Chondrocyte (in vitro differentiated cells): ENCODE results near the gene LENG1. TPM values are rescaled to one million over a fixed set of nuclear protein-coding genes. Genes with fewer than 3 reads are reported as not detected.

Source experiments
- DNase-seq: peaks from one replicate; pipeline ENCODE4 v3.0.0; 2021; ENCODE audit warnings: mixed read lengths, low spot score
- H3K27ac Mint-ChIP-seq: one replicate; pipeline ENCODE4 v1.8.0; 2021; ENCODE audit warnings: mild to moderate bottlenecking, moderate library complexity, mixed read lengths; ENCODE audit not compliant: unreplicated experiment
- H3K27me3 Mint-ChIP-seq: 2 replicates; pipeline ENCODE4 v1.8.0; 2021; ENCODE audit warnings: low read depth, mixed read lengths
- H3K36me3 Mint-ChIP-seq: 2 replicates; pipeline ENCODE4 v1.8.0; 2021; ENCODE audit warnings: low read depth, mixed read lengths
- H3K4me1 Mint-ChIP-seq: 2 replicates; pipeline ENCODE4 v1.8.0; 2021; ENCODE audit warnings: low read depth, mild to moderate bottlenecking, mixed read lengths
- H3K4me3 Mint-ChIP-seq: one replicate; pipeline ENCODE4 v1.8.0; 2021; ENCODE audit warnings: mild to moderate bottlenecking, moderate library complexity, mixed read lengths; ENCODE audit not compliant: unreplicated experiment
- H3K9me3 Mint-ChIP-seq: 2 replicates; pipeline ENCODE4 v1.8.0; 2021; ENCODE audit warnings: low read depth, mixed read lengths
- CTCF ChIP-seq: fragments of 200-600 bp; sonication (generic); IDR thresholded peaks from 2 replicates; pipeline ENCODE4 v1.5.0; 2021; ENCODE audit warnings: antibody characterized with exemption, mild to moderate bottlenecking, moderate library complexity
- total RNA-seq: library from RNA; stranded (reverse); gene quantifications from 3 replicates; pipeline ENCODE4 v1.2.1, GENCODE V29; 2021

Gene LENG1
- total RNA-seq, 1 donor from 2014 or later: 6.0 TPM

GRCh38 chr19:54191811-54192453, 32.4 kb upstream of the LENG1 start:
- Mint-ChIP-seq H3K27ac (peak overlapping the region; percentile 96), H3K4me1 (peaks cover 34% of the 10 kb centered on the region), H3K27me3 (no peaks in the 10 kb centered on the region), H3K4me3 (peak overlapping the region; percentile 86), H3K9me3 (no peaks in the 10 kb centered on the region), H3K36me3 (peaks cover 8% of the 10 kb centered on the region)
- no peak for TF ChIP-seq CTCF
- no peak for DNase-seq

GRCh38 chr19:54191011-54191810, 31.7 kb upstream of the LENG1 start, which contains the start of gene TSEN34:
TSS of gene TSEN34 (plus strand) at chr19:54191308. CDS start at chr19:54191365, 57 bp downstream.
- Mint-ChIP-seq H3K9me3 (no peaks in the 10 kb centered on the region), H3K27me3 (no peaks in the 10 kb centered on the region)

GRCh38 chr19:54190503-54191010, 31.0 kb upstream of the LENG1 start:
- peak; percentile 99 for DNase-seq
- Mint-ChIP-seq H3K4me1 (peaks cover 34% of the 10 kb centered on the region), H3K4me3 (peak overlapping the region; percentile 86), H3K27ac (peak overlapping the region; percentile 99), H3K9me3 (no peaks in the 10 kb centered on the region), H3K36me3 (peaks cover 7% of the 10 kb centered on the region), H3K27me3 (no peaks in the 10 kb centered on the region)
- TF ChIP-seq CTCF: no peak

More at GRCh38 chr19:54191011-54191810, 31.7 kb upstream of the LENG1 start, which contains the start of gene TSEN34:
- Mint-ChIP-seq H3K36me3 (peaks cover 8% of the 10 kb centered on the region), H3K4me3 (peak within 1 kb of the TSS; percentile 86), H3K4me1 (peaks cover 34% of the 10 kb centered on the region), H3K27ac (peak within 1 kb of the TSS; percentile 99)
- no peak for TF ChIP-seq CTCF
- peak; percentile 96 for DNase-seq

- no peaks in the 10 kb centered on the region for H3K9me3 Mint-ChIP-seq
- peak; percentile 100 for DNase-seq
- peaks cover 34% of the 10 kb centered on the region for H3K4me1 Mint-ChIP-seq
- no peak for TF ChIP-seq CTCF
- H3K4me3 Mint-ChIP-seq: peak overlapping the region; percentile 86
- H3K27ac Mint-ChIP-seq: peak overlapping the region; percentile 99
- H3K36me3 Mint-ChIP-seq: peaks cover 6% of the 10 kb centered on the region
- no peaks in the 10 kb centered on the region for H3K27me3 Mint-ChIP-seq
Measured at GRCh38 chr19:54189735-54190502, 30.4 kb upstream of the LENG1 start.
